ENCODE data around the gene PHACTR1. TPM values are rescaled to one million over a fixed set of nuclear protein-coding genes. Genes with fewer than 3 reads are reported as not detected.

The PHACTR1 gene
- total RNA-seq, 1 experiment from 2014 or later, result 0.05 TPM

GRCh38 chr6:12704946-12705345 lies 11.6 kb upstream of the PHACTR1 start:
- no peak overlapping the region for H3K27ac ChIP-seq (ENCODE audit: low read length)
- in situ Hi-C loops (cut with HindIII; ENCODE audit: low pct_unique_long_range_greater_than_20kb, low sequenced_read_pairs), result no loop called here
- H3K9me3 ChIP-seq (ENCODE audit: control insufficient read depth, insufficient read depth, low read depth, low read length), result no peaks in the 10 kb centered on the region
- no peaks in the 10 kb centered on the region for H3K4me1 ChIP-seq (ENCODE audit: control insufficient read depth, insufficient read depth, low read length)
- ChIA-PET POLR2A (no interaction called here), CTCF (no interaction called here)
- TF ChIP-seq TCF7L2 (IDR thresholded peaks at IDR 0.05; ENCODE audit: low read depth, low read length) (no peak), REST (IDR thresholded peaks at IDR 0.05; ENCODE audit: insufficient read depth in 1 of 2, low read depth in 2 of 2, low read length in 1 of 2) (no peak), CTCF (IDR thresholded peaks at IDR 0.05) (no peak), POLR2AphosphoS5 (IDR thresholded peaks at IDR 0.05; ENCODE audit: low read depth, low read length) (no peak), SIN3A (IDR thresholded peaks at IDR 0.05; ENCODE audit: borderline replicate concordance, insufficient read depth, low read depth, low read length) (no peak)
- intact Hi-C loops (cut with micrococcal nuclease; ENCODE audit: unreplicated experiment), result no loop called here
- no TSS peak for BruUV-seq (replicated peaks)
- no peak for DNase-seq (ENCODE audit: low read depth, low spot score)
- H3K27me3 ChIP-seq (ENCODE audit: control insufficient read depth, insufficient read depth, low read length), result 0 out of 2 replicates have a peak, but pooled peaks cover 4% of the 10 kb centered on the region
- no peak overlapping the region for H3K4me3 ChIP-seq (ENCODE audit: low read depth in 2 of 2, low read length in 2 of 2)
- ATAC-seq, result no peak
- H3K36me3 ChIP-seq (ENCODE audit: control insufficient read depth, insufficient read depth, low read length), result no peaks in the 10 kb centered on the region; the same call in 1 of the 2 replicates

- TF ChIP-seq REST (IDR thresholded peaks at IDR 0.05; ENCODE audit: insufficient read depth in 1 of 2, low read depth in 2 of 2, low read length in 1 of 2), result no peak
- TF ChIP-seq TCF7L2 (IDR thresholded peaks at IDR 0.05; ENCODE audit: low read depth, low read length), result no peak
- TF ChIP-seq CTCF (IDR thresholded peaks at IDR 0.05), result no peak
- TF ChIP-seq POLR2AphosphoS5 (IDR thresholded peaks at IDR 0.05; ENCODE audit: low read depth, low read length), result no peak
- no peak for TF ChIP-seq SIN3A (IDR thresholded peaks at IDR 0.05; ENCODE audit: borderline replicate concordance, insufficient read depth, low read depth, low read length)
- no TSS peak for BruUV-seq (replicated peaks)
These were observed 7.5 kb upstream of the PHACTR1 start for GRCh38 chr6:12709116-12709515.

More at GRCh38 chr6:12709116-12709515, 7.5 kb upstream of the PHACTR1 start:
- no peak for DNase-seq (ENCODE audit: low read depth, low spot score)
- in situ Hi-C loops (cut with HindIII; ENCODE audit: low pct_unique_long_range_greater_than_20kb, low sequenced_read_pairs) (no loop called here), intact Hi-C loops (cut with micrococcal nuclease; ENCODE audit: unreplicated experiment) (no loop called here)
- ChIA-PET CTCF (no interaction called here), POLR2A (no interaction called here)
- ATAC-seq, result no peak
- H3K27me3 ChIP-seq (ENCODE audit: control insufficient read depth, insufficient read depth, low read length), result no peaks in the 10 kb centered on the region; the same call in 1 of the 2 replicates
- H3K4me3 ChIP-seq (ENCODE audit: low read depth in 2 of 2, low read length in 2 of 2), result no peak overlapping the region
- no peaks in the 10 kb centered on the region for H3K36me3 ChIP-seq (ENCODE audit: control insufficient read depth, insufficient read depth, low read length)
- H3K9me3 ChIP-seq (ENCODE audit: control insufficient read depth, insufficient read depth, low read depth, low read length), result no peaks in the 10 kb centered on the region
- H3K27ac ChIP-seq (ENCODE audit: low read length), result no peak overlapping the region
- no peaks in the 10 kb centered on the region for H3K4me1 ChIP-seq (ENCODE audit: control insufficient read depth, insufficient read depth, low read length)
